ENCODE data around the gene ARAF.
"Not testable (repeated sequence)": the region's sequence is repeated elsewhere in the genome, so short reads cannot be mapped to it uniquely, and the experiment has no call there.

Gene ARAF

DNA sequence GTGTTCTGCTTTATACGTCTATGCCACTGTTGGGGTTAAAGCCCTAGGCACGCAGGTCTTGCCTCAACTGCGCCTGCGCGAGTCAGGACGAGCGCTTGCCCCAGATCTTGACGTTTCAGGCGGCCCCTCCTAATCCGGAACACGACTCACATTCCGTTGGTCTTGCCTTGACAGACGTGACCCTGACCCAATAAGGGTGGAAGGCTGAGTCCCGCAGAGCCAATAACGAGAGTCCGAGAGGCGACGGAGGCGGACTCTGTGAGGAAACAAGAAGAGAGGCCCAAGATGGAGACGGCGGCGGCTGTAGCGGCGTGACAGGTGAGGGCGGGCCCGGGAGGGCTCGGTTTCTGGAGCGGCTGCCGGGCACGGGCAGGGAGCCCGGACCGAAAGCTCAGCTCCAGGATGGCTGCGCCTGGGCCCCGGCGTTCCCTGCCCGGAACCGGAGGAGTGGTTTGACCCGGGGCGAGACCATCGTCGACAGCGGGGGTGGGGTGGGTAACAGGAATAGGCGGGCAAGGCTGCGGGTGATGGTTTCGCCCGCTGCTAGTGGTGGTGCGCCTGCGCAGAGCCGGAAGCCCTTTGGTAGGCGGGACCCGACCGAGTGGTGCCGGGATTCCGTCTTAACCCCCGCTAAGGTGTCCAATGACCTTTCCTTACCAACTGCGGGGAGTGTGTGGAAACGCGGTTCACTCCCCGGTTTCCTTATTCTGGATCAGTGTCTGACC lies at the start of gene ARAF:
TSS of gene ARAF (plus strand) at position 272 of the 725 bp plus-strand sequence. CDS start 1,763 bp downstream, outside the sequence.
- Histone ChIP-seq H3K27ac (ENCODE audit: low read length) (peak within 1 kb of the TSS; percentile 88), H3K27me3 (replicated peaks; ENCODE audit: insufficient read depth, low read length) (no peaks in the 10 kb centered on the region), H4K20me1 (ENCODE audit: insufficient read depth, low read length) (no peaks in the 10 kb centered on the region), H2AFZ (ENCODE audit: low read length) (peak within 1 kb of the TSS; percentile 30; the same call in 1 of the 2 replicates), H3K36me3 (replicated peaks; ENCODE audit: insufficient read depth, low read length) (no peaks in the 10 kb centered on the region), H3K4me3 (ENCODE audit: low read length) (peak within 1 kb of the TSS; percentile 91), H3K4me1 (ENCODE audit: low read length) (no peaks in the 10 kb centered on the region), H3K9me2 (replicated peaks; ENCODE audit: insufficient read depth, low read length) (no peaks in the 10 kb centered on the region), H3K79me2 (ENCODE audit: low read length) (peaks cover 27% of the 10 kb centered on the region), H3K9me3 (replicated peaks; ENCODE audit: insufficient read depth, low read length) (no peaks in the 10 kb centered on the region), H3F3A (ENCODE audit: insufficient read depth, low read length) (no peaks in the 10 kb centered on the region), H3K9ac (ENCODE audit: low read length) (peak within 1 kb of the TSS; percentile 95), H3K4me2 (ENCODE audit: low read depth, low read length) (peak within 1 kb of the TSS; percentile 78)
- TF ChIP-seq, protein P1, sequence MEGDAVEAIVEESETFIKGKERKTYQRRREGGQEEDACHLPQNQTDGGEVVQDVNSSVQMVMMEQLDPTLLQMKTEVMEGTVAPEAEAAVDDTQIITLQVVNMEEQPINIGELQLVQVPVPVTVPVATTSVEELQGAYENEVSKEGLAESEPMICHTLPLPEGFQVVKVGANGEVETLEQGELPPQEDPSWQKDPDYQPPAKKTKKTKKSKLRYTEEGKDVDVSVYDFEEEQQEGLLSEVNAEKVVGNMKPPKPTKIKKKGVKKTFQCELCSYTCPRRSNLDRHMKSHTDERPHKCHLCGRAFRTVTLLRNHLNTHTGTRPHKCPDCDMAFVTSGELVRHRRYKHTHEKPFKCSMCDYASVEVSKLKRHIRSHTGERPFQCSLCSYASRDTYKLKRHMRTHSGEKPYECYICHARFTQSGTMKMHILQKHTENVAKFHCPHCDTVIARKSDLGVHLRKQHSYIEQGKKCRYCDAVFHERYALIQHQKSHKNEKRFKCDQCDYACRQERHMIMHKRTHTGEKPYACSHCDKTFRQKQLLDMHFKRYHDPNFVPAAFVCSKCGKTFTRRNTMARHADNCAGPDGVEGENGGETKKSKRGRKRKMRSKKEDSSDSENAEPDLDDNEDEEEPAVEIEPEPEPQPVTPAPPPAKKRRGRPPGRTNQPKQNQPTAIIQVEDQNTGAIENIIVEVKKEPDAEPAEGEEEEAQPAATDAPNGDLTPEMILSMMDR (IDR thresholded peaks at IDR 0.05; ENCODE audit: low read length): no peak
- no peak for TF ChIP-seq EZH2 (optimal IDR thresholded peaks at IDR 0.05; ENCODE audit: low read depth, low read length)
- no peak for TF ChIP-seq EZH2phosphoT487 (IDR thresholded peaks at IDR 0.05; ENCODE audit: low read length)
- DNase-seq: peak; percentile 98

DNA sequence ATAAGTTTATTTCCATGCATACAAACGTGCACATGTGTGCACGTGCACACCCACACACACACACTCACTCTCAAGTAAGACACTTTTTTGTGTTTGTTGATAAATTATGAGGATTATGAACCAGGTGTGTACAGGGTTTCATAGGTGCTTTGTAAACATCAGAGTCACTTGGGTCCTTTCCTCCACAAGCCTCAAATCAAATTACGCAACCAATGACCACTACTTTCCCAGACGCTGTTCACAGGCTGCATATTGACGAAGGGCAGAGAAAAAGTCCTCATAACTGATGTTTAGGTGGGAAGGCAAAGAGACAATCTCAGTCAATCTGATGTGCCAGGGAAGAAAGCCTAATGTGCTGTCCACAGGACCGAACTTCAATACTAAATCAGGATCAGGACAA lies 48.6 kb upstream of the ARAF start:
- not testable (repeated sequence) for H3K9me3 ChIP-seq (replicated peaks; ENCODE audit: insufficient read depth, low read length); H4K20me1 ChIP-seq (ENCODE audit: insufficient read depth, low read length); H3K27ac ChIP-seq (ENCODE audit: low read length); H3K36me3 ChIP-seq (replicated peaks; ENCODE audit: insufficient read depth, low read length); DNase-seq; H3K27me3 ChIP-seq (replicated peaks; ENCODE audit: insufficient read depth, low read length); H3K4me2 ChIP-seq (ENCODE audit: low read depth, low read length); H3K4me1 ChIP-seq (ENCODE audit: low read length); H2AFZ ChIP-seq (ENCODE audit: low read length); H3K79me2 ChIP-seq (ENCODE audit: low read length); H3K4me3 ChIP-seq (ENCODE audit: low read length); H3K9me2 ChIP-seq (replicated peaks; ENCODE audit: insufficient read depth, low read length); H3K9ac ChIP-seq (ENCODE audit: low read length); H3F3A ChIP-seq (ENCODE audit: insufficient read depth, low read length)

DNA sequence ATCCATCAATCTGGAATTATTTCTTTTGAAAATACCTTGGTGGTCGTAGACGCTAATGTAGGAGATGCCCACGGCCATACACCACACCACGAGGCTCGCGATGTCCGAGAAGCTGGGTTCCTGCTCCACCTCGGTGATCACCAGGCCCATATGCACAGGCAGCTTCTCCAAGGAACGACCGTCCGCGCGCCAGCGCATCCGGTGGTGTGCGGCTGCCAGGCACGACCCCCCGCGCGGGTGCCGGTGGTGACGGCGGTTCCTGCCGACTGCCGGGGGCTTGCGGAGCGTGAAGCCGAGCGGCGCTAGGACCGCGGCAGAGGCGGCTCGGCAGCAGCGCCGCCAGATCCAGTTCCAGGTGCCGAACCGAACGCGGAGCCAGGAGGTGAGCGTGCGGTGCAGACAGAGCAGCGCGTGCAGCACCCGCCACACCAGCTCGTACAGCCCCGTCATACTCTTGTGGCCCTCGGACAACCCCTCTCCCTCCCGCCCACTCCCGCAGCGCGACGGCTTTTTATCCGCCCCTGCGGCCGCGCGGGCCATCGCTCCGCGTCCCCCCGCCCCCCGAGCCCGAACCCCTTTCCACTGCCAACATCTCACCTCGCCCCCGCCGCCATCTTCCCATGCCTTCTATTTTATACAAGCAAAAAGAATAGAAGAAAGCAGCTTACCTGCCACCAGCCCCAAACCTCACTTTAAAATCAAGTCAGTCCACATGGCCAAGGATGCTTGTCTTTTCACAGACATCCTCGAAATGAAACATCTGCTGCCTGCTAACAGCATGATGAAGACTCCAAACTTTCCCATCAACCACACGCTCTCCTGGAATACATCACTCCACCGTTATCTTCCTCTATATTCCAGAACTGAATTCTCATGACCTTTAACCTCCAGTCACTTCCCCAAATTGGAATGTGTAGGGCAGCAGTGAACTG lies 47.7 kb upstream of the ARAF start:
- not testable (repeated sequence) for H4K20me1 ChIP-seq (ENCODE audit: insufficient read depth, low read length); H3K79me2 ChIP-seq (ENCODE audit: low read length); H3K9ac ChIP-seq (ENCODE audit: low read length); H3K27ac ChIP-seq (ENCODE audit: low read length); H3K4me1 ChIP-seq (ENCODE audit: low read length); H3K9me3 ChIP-seq (replicated peaks; ENCODE audit: insufficient read depth, low read length); H2AFZ ChIP-seq (ENCODE audit: low read length); DNase-seq; H3K9me2 ChIP-seq (replicated peaks; ENCODE audit: insufficient read depth, low read length); H3F3A ChIP-seq (ENCODE audit: insufficient read depth, low read length); H3K4me3 ChIP-seq (ENCODE audit: low read length); H3K27me3 ChIP-seq (replicated peaks; ENCODE audit: insufficient read depth, low read length); H3K36me3 ChIP-seq (replicated peaks; ENCODE audit: insufficient read depth, low read length)
- H3K4me2 ChIP-seq (ENCODE audit: low read depth, low read length): peak overlapping the region; percentile 24; the same call in 1 of the 2 replicates

DNA sequence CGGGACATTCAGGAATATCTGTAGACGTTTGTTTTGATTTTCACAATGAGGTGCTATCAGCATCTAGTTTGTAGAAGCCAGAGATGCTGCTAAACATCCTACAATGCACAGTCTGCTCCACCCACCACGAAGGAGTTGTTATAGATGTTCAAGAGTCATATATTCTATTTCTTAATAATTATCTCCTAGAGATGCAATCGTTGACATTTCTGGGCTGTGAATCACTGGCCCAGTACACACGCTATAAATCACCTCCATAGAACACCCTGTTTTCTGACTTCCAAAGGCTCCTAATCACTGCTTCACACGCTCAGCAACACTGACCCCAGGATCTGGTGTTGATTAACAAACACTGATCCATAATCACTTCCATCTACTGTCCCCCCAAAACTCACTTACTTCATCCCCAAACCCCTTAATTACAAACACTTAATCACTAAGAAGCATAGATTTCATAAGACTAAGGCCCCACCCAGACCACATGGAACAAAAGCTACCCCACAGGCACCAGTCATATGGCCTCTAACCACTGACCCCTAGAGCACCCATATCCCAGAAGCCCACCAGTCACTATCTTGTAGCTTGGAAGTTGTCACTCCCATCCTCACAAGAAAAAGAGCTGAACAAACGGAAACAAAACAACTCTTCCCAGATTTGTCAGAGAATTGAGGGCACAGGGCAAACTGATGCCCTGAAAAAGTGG lies 46.3 kb upstream of the ARAF start:
- Histone ChIP-seq H3K9ac (ENCODE audit: low read length) (no peak overlapping the region), H3K27ac (ENCODE audit: low read length) (no peak overlapping the region), H3K4me1 (ENCODE audit: low read length) (no peaks in the 10 kb centered on the region), H2AFZ (ENCODE audit: low read length) (no peak overlapping the region), H3K9me2 (replicated peaks; ENCODE audit: insufficient read depth, low read length) (no peaks in the 10 kb centered on the region), H3K9me3 (replicated peaks; ENCODE audit: insufficient read depth, low read length) (no peaks in the 10 kb centered on the region), H3K36me3 (replicated peaks; ENCODE audit: insufficient read depth, low read length) (no peaks in the 10 kb centered on the region), H3K79me2 (ENCODE audit: low read length) (no peaks in the 10 kb centered on the region), H3K4me3 (ENCODE audit: low read length) (no peak overlapping the region), H3K4me2 (ENCODE audit: low read depth, low read length) (no peak overlapping the region), H4K20me1 (ENCODE audit: insufficient read depth, low read length) (no peaks in the 10 kb centered on the region), H3F3A (ENCODE audit: insufficient read depth, low read length) (no peaks in the 10 kb centered on the region), H3K27me3 (replicated peaks; ENCODE audit: insufficient read depth, low read length) (no peaks in the 10 kb centered on the region)
- DNase-seq: no peak
- TF ChIP-seq EZH2phosphoT487 (IDR thresholded peaks at IDR 0.05; ENCODE audit: low read length): no peak
- no peak for TF ChIP-seq EZH2 (optimal IDR thresholded peaks at IDR 0.05; ENCODE audit: low read depth, low read length)
- TF ChIP-seq, protein P1 (IDR thresholded peaks at IDR 0.05; ENCODE audit: low read length): no peak

Data from MM.1S (cell line).